Neuron (in vitro differentiated cells): Measurements from ENCODE around the gene TFB1M.
"Not testable (repeated sequence)": the region's sequence is repeated elsewhere in the genome, so short reads cannot be mapped to it uniquely, and the experiment has no call there.

ENCODE experiments used
- H2AFZ ChIP-seq: one replicate; pipeline ENCODE4 v1.6.1; 2013; ENCODE audit warnings: low read depth, mild to moderate bottlenecking, inconsistent platforms, low read length, moderate library complexity
- H3K27me3 ChIP-seq: one replicate; pipeline ENCODE4 v1.6.1; 2013; ENCODE audit warnings: low read length; ENCODE audit not compliant: insufficient read depth
- H3K36me3 ChIP-seq: one replicate; pipeline ENCODE4 v1.6.1; 2013; ENCODE audit warnings: low read length; ENCODE audit not compliant: insufficient read depth
- H3K4me1 ChIP-seq: one replicate; pipeline ENCODE4 v1.6.1; 2013; ENCODE audit warnings: low read length; ENCODE audit not compliant: insufficient read depth
- H3K4me3 ChIP-seq: 2 replicates; pipeline ENCODE4 v1.5.1; 2013; ENCODE audit warnings: mild to moderate bottlenecking, low read length, moderate library complexity
- H3K9me3 ChIP-seq: one replicate; pipeline ENCODE4 v1.6.1; 2013; ENCODE audit warnings: low read length

TFB1M gene

GRCh38 chr6:155230975-155231374 lies 83.3 kb downstream of the TFB1M start:
- peaks cover 11% of the 10 kb centered on the region for H3K9me3 ChIP-seq
- not testable (repeated sequence) for H3K27me3 ChIP-seq, H3K36me3 ChIP-seq, H2AFZ ChIP-seq, H3K4me3 ChIP-seq, H3K4me1 ChIP-seq

- H3K4me3 ChIP-seq: no peak overlapping the region
- no peaks in the 10 kb centered on the region for H3K27me3 ChIP-seq
- H3K36me3 ChIP-seq: peaks cover 5% of the 10 kb centered on the region
- no peaks in the 10 kb centered on the region for H3K4me1 ChIP-seq
- no peak overlapping the region for H2AFZ ChIP-seq
- peaks cover 11% of the 10 kb centered on the region for H3K9me3 ChIP-seq
Measured at GRCh38 chr6:155228546-155229166, 85.6 kb downstream of the TFB1M start.

GRCh38 chr6:155227046-155227445 lies 87.2 kb downstream of the TFB1M start:
- no peaks in the 10 kb centered on the region for H3K27me3 ChIP-seq
- no peaks in the 10 kb centered on the region for H3K36me3 ChIP-seq
- H3K9me3 ChIP-seq: peaks cover 5% of the 10 kb centered on the region
- no peak overlapping the region for H2AFZ ChIP-seq
- no peaks in the 10 kb centered on the region for H3K4me1 ChIP-seq
- H3K4me3 ChIP-seq: no peak overlapping the region

GRCh38 chr6:155224618-155225017 lies 89.7 kb downstream of the TFB1M start:
- H3K4me3 ChIP-seq: no peak overlapping the region
- no peaks in the 10 kb centered on the region for H3K27me3 ChIP-seq
- no peak overlapping the region for H2AFZ ChIP-seq
- H3K36me3 ChIP-seq: no peaks in the 10 kb centered on the region
- no peaks in the 10 kb centered on the region for H3K4me1 ChIP-seq
- peaks cover 2% of the 10 kb centered on the region for H3K9me3 ChIP-seq

- Histone ChIP-seq H3K36me3 (peaks cover 2% of the 10 kb centered on the region), H3K27me3 (no peaks in the 10 kb centered on the region), H3K4me3 (no peak overlapping the region), H3K4me1 (no peaks in the 10 kb centered on the region), H2AFZ (no peak overlapping the region), H3K9me3 (peaks cover 2% of the 10 kb centered on the region)
Measured at GRCh38 chr6:155223646-155224451, 90.4 kb downstream of the TFB1M start.

- Histone ChIP-seq H3K9me3 (no peaks in the 10 kb centered on the region), H2AFZ (no peak overlapping the region), H3K4me1 (peaks cover 2% of the 10 kb centered on the region), H3K36me3 (peaks cover 2% of the 10 kb centered on the region), H3K27me3 (no peaks in the 10 kb centered on the region), H3K4me3 (no peak overlapping the region)
Measured at GRCh38 chr6:155222506-155222905, 91.8 kb downstream of the TFB1M start.

GRCh38 chr6:155221086-155221485 lies 93.2 kb downstream of the TFB1M start:
- H3K4me3 ChIP-seq: no peak overlapping the region
- no peaks in the 10 kb centered on the region for H3K9me3 ChIP-seq
- no peaks in the 10 kb centered on the region for H3K27me3 ChIP-seq
- H3K4me1 ChIP-seq: peaks cover 12% of the 10 kb centered on the region
- peaks cover 2% of the 10 kb centered on the region for H3K36me3 ChIP-seq
- H2AFZ ChIP-seq: no peak overlapping the region

- Histone ChIP-seq H3K4me3 (no peak overlapping the region), H2AFZ (no peak overlapping the region), H3K27me3 (no peaks in the 10 kb centered on the region), H3K9me3 (no peaks in the 10 kb centered on the region), H3K4me1 (peaks cover 15% of the 10 kb centered on the region), H3K36me3 (peaks cover 2% of the 10 kb centered on the region)
Measured at GRCh38 chr6:155219858-155220301, 94.4 kb downstream of the TFB1M start.

GRCh38 chr6:155219299-155219698 lies 95.0 kb downstream of the TFB1M start:
- H3K4me1 ChIP-seq: peaks cover 15% of the 10 kb centered on the region
- no peak overlapping the region for H2AFZ ChIP-seq
- no peak overlapping the region for H3K4me3 ChIP-seq
- no peaks in the 10 kb centered on the region for H3K9me3 ChIP-seq
- no peaks in the 10 kb centered on the region for H3K27me3 ChIP-seq
- H3K36me3 ChIP-seq: peaks cover 2% of the 10 kb centered on the region

GRCh38 chr6:155218711-155219110 lies 95.6 kb downstream of the TFB1M start:
- H3K36me3 ChIP-seq, H3K4me3 ChIP-seq, H2AFZ ChIP-seq, H3K27me3 ChIP-seq, H3K9me3 ChIP-seq: not testable (repeated sequence)
- H3K4me1 ChIP-seq: peaks cover 15% of the 10 kb centered on the region

GRCh38 chr6:155216312-155217046 lies 97.8 kb downstream of the TFB1M start:
- Histone ChIP-seq H3K9me3 (peaks cover 6% of the 10 kb centered on the region), H3K4me3 (no peak overlapping the region), H2AFZ (no peak overlapping the region), H3K27me3 (no peaks in the 10 kb centered on the region), H3K4me1 (peaks cover 15% of the 10 kb centered on the region), H3K36me3 (peaks cover 13% of the 10 kb centered on the region)

GRCh38 chr6:155215906-155216305 lies 98.4 kb downstream of the TFB1M start:
- no peaks in the 10 kb centered on the region for H3K27me3 ChIP-seq
- H3K4me1 ChIP-seq: peaks cover 15% of the 10 kb centered on the region
- peaks cover 6% of the 10 kb centered on the region for H3K9me3 ChIP-seq
- peaks cover 19% of the 10 kb centered on the region for H3K36me3 ChIP-seq
- no peak overlapping the region for H3K4me3 ChIP-seq
- H2AFZ ChIP-seq: no peak overlapping the region
